HCEC 1CT (cell line): ENCODE measurements around the gene NDUFB4.
"Not testable (repeated sequence)": the region's sequence is repeated elsewhere in the genome, so short reads cannot be mapped to it uniquely, and the experiment has no call there.

Experiments
- DNase-seq: peaks from one replicate; pipeline ENCODE4 v3.0.0-alpha.2; 2017

NDUFB4 gene

GRCh38 chr3:120572027-120572426 is 24.1 kb upstream of the NDUFB4 start:
- DNase-seq: no peak

GRCh38 chr3:120587332-120587975 is 8.7 kb upstream of the NDUFB4 start:
- no peak for DNase-seq

GRCh38 chr3:120595788-120596115 is 384 bp upstream of the NDUFB4 start:
- no peak for DNase-seq

GRCh38 chr3:120596853-120597223 is 702 bp downstream of the NDUFB4 start:
- DNase-seq: no peak

GRCh38 chr3:120597445-120598049 is 1.4 kb downstream of the NDUFB4 start:
- no peak for DNase-seq

- DNase-seq: no peak
Observed at GRCh38 chr3:120599211-120599610, 3.1 kb downstream of the NDUFB4 start.

- DNase-seq: no peak
Observed at GRCh38 chr3:120601554-120601953, 5.4 kb downstream of the NDUFB4 start.

GRCh38 chr3:120602682-120603081 is 6.5 kb downstream of the NDUFB4 start:
- DNase-seq: no peak

- no peak for DNase-seq
Observed at GRCh38 chr3:120604382-120604781, 8.2 kb downstream of the NDUFB4 start.

GRCh38 chr3:120604784-120605183 is 8.6 kb downstream of the NDUFB4 start:
- no peak for DNase-seq

- no peak for DNase-seq
Observed at GRCh38 chr3:120608506-120608905, 12.4 kb downstream of the NDUFB4 start.

GRCh38 chr3:120614765-120615164 is 18.6 kb downstream of the NDUFB4 start:
- no peak for DNase-seq

GRCh38 chr3:120615847-120616609 is 19.9 kb downstream of the NDUFB4 start:
- peak; percentile 19 for DNase-seq

- DNase-seq: not testable (repeated sequence)
Observed at GRCh38 chr3:120616745-120617144, 20.6 kb downstream of the NDUFB4 start.

GRCh38 chr3:120622457-120622856 is 26.3 kb downstream of the NDUFB4 start:
- DNase-seq: no peak

GRCh38 chr3:120622870-120623726 is 27.0 kb downstream of the NDUFB4 start:
- DNase-seq: peak; percentile 33

GRCh38 chr3:120623727-120624093 is 27.6 kb downstream of the NDUFB4 start:
- no peak for DNase-seq

- DNase-seq: no peak
Observed at GRCh38 chr3:120625159-120625586, 29.0 kb downstream of the NDUFB4 start.

GRCh38 chr3:120634539-120634938 is 38.4 kb downstream of the NDUFB4 start:
- DNase-seq: no peak

- no peak for DNase-seq
Observed at GRCh38 chr3:120636795-120637401, 40.8 kb downstream of the NDUFB4 start.

GRCh38 chr3:120637851-120638559 is 41.9 kb downstream of the NDUFB4 start:
- no peak for DNase-seq

GRCh38 chr3:120638820-120639219 is 42.7 kb downstream of the NDUFB4 start:
- not testable (repeated sequence) for DNase-seq
